HEK293 (cell line): ENCODE measurements around the gene WNT7B.

Experiments used
- CTCF ChIP-seq: fragments of 450-650 bp; formaldehyde crosslinking; IDR thresholded peaks from 2 replicates; pipeline ENCODE4 v1.5.1; 2016; ENCODE audit warnings: missing biosample characterization, missing genetic modification characterization
- MYNN ChIP-seq: fragments of 450-650 bp; formaldehyde crosslinking; IDR thresholded peaks from 2 replicates; pipeline ENCODE4 v1.5.1; 2016; ENCODE audit warnings: missing biosample characterization, missing genetic modification characterization, borderline replicate concordance
- PATZ1 ChIP-seq: fragments of 450-650 bp; formaldehyde crosslinking; IDR thresholded peaks from 2 replicates; pipeline ENCODE4 v1.5.1; 2016; ENCODE audit warnings: missing biosample characterization, missing genetic modification characterization
- PBX3 ChIP-seq: sonication (generic); formaldehyde crosslinking; IDR thresholded peaks from 2 replicates; pipeline ENCODE4 v1.8.1; 2022; ENCODE audit warnings: mild to moderate bottlenecking, moderate library complexity, missing genetic modification reagents
- SCRT1 ChIP-seq: fragments of 450-650 bp; formaldehyde crosslinking; IDR thresholded peaks from 2 replicates; pipeline ENCODE4 v1.5.1; 2016; ENCODE audit warnings: missing biosample characterization, missing genetic modification characterization, borderline replicate concordance
- ZBTB10 ChIP-seq: fragments of 450-650 bp; formaldehyde crosslinking; IDR thresholded peaks from 2 replicates; pipeline ENCODE4 v1.5.1; 2016; ENCODE audit warnings: missing biosample characterization, missing genetic modification characterization
- ZBTB8A ChIP-seq: fragments of 450-650 bp; formaldehyde crosslinking; IDR thresholded peaks from 2 replicates; pipeline ENCODE4 v1.5.1; 2016; ENCODE audit warnings: missing biosample characterization, missing genetic modification characterization
- ZFP69B ChIP-seq: fragments of 450-650 bp; formaldehyde crosslinking; IDR thresholded peaks from 2 replicates; pipeline ENCODE4 v1.5.1; 2016; ENCODE audit warnings: missing biosample characterization, missing genetic modification characterization
- ZNF146 ChIP-seq: fragments of 450-650 bp; formaldehyde crosslinking; IDR thresholded peaks from 2 replicates; pipeline ENCODE4 v1.5.1; 2016; ENCODE audit warnings: missing biosample characterization, missing genetic modification characterization
- ZNF174 ChIP-seq: fragments of 450-650 bp; formaldehyde crosslinking; IDR thresholded peaks from 2 replicates; pipeline ENCODE4 v1.5.0; 2017; ENCODE audit warnings: missing biosample characterization, mild to moderate bottlenecking, missing genetic modification characterization
- ZNF23 ChIP-seq: fragments of 450-650 bp; formaldehyde crosslinking; IDR thresholded peaks from 2 replicates; pipeline ENCODE4 v1.5.1; 2016; ENCODE audit warnings: missing biosample characterization, missing genetic modification characterization, borderline replicate concordance
- ZNF24 ChIP-seq: fragments of 450-650 bp; formaldehyde crosslinking; IDR thresholded peaks from 2 replicates; pipeline ENCODE4 v1.5.1; 2016; ENCODE audit warnings: missing biosample characterization, missing genetic modification characterization
- ZNF341 ChIP-seq: fragments of 450-650 bp; formaldehyde crosslinking; IDR thresholded peaks from 2 replicates; pipeline ENCODE4; 2016; ENCODE audit warnings: low read depth, missing biosample characterization, missing genetic modification characterization

GRCh38 chr22:45970705-45971407, 6.1 kb downstream of the WNT7B start:
- TF ChIP-seq ZNF146 (tag by site-specific recombination): no peak
- no peak for TF ChIP-seq ZBTB10
- TF ChIP-seq ZNF23 (tag by site-specific recombination): no peak
- TF ChIP-seq CTCF: no peak
- TF ChIP-seq ZNF24: no peak
- TF ChIP-seq ZNF341 (tag by site-specific recombination): no peak
- no peak for TF ChIP-seq ZBTB8A (tag by site-specific recombination)
- TF ChIP-seq PATZ1: no peak
- TF ChIP-seq ZFP69B (tag by site-specific recombination): no peak
- no peak for TF ChIP-seq SCRT1 (tag by site-specific recombination)
- no peak for TF ChIP-seq PBX3 (CRISPR knock-in tag)
- no peak for TF ChIP-seq ZNF174 (tag by site-specific recombination)
- TF ChIP-seq MYNN (tag by site-specific recombination): no peak
